Loucy (cell line): ENCODE data around the gene MYO5B.

Source experiments
- H2AFZ ChIP-seq: fragments of 200-600 bp; sonication (generic); 2 replicates; pipeline ENCODE4 v1.6.0; 2016; ENCODE audit warnings: antibody characterized with exemption, mild to moderate bottlenecking, low read length, moderate library complexity
- H3F3A ChIP-seq: fragments of 200-600 bp; 2 replicates; pipeline ENCODE4 v1.6.0; 2016; ENCODE audit warnings: antibody characterized with exemption, low read depth, mild to moderate bottlenecking
- H3K27me3 ChIP-seq: fragments of 200-600 bp; sonication (generic); 2 replicates; pipeline ENCODE4 v1.6.1; 2014; ENCODE audit warnings: low read length, mild to moderate bottlenecking; ENCODE audit not compliant: insufficient read depth, poor library complexity, severe bottlenecking
- H3K36me3 ChIP-seq: fragments of 200-600 bp; sonication (generic); 2 replicates; pipeline ENCODE4 v1.6.1; 2016; ENCODE audit warnings: low read length; ENCODE audit not compliant: insufficient read depth
- H3K4me1 ChIP-seq: fragments of 200-600 bp; sonication (generic); 2 replicates; pipeline ENCODE4 v1.5.1; 2014; ENCODE audit warnings: low read length, mild to moderate bottlenecking; ENCODE audit not compliant: insufficient read depth, poor library complexity, severe bottlenecking
- H3K4me2 ChIP-seq: fragments of 200-600 bp; sonication (generic); 2 replicates; pipeline ENCODE4 v1.6.0; 2014; ENCODE audit warnings: antibody characterized with exemption, low read length, low read depth, mild to moderate bottlenecking; ENCODE audit not compliant: poor library complexity, severe bottlenecking
- H3K4me3 ChIP-seq: fragments of 200-600 bp; sonication (generic); 2 replicates; pipeline ENCODE4 v1.5.1; 2014; ENCODE audit warnings: low read length, mild to moderate bottlenecking, mixed read lengths; ENCODE audit not compliant: poor library complexity, severe bottlenecking
- H3K79me2 ChIP-seq: fragments of 200-600 bp; sonication (generic); 2 replicates; pipeline ENCODE4 v1.6.1; 2014; ENCODE audit warnings: low read length; ENCODE audit not compliant: insufficient read depth
- H3K9ac ChIP-seq: fragments of 200-600 bp; sonication (generic); 2 replicates; pipeline ENCODE4 v1.6.0; 2014; ENCODE audit warnings: mild to moderate bottlenecking, low read depth, low read length, moderate library complexity; ENCODE audit not compliant: poor library complexity, severe bottlenecking
- H3K9me2 ChIP-seq: fragments of 200-600 bp; sonication (generic); replicated peaks from 2 replicates; pipeline ENCODE4 v1.6.1; 2016; ENCODE audit warnings: low read depth, low read length, mixed read lengths
- H3K9me3 ChIP-seq: fragments of 200-600 bp; sonication (generic); 2 replicates; pipeline ENCODE4 v1.6.1; 2014; ENCODE audit warnings: mild to moderate bottlenecking, antibody characterized with exemption, low read length, low read depth; ENCODE audit not compliant: insufficient read depth
- H4K20me1 ChIP-seq: fragments of 200-600 bp; sonication (generic); 2 replicates; pipeline ENCODE4 v1.6.0; 2014; ENCODE audit warnings: antibody characterized with exemption, low read length, mild to moderate bottlenecking; ENCODE audit not compliant: insufficient read depth, poor library complexity, severe bottlenecking
- EZH2phosphoT487 ChIP-seq: fragments of 200-600 bp; IDR thresholded peaks from 2 replicates; pipeline ENCODE4 v1.6.1; 2018; ENCODE audit warnings: antibody characterized with exemption, mild to moderate bottlenecking, moderate library complexity, borderline replicate concordance
- TF ChIP-seq, protein P1 (sequence below): fragments of 200-600 bp; sonication (generic); conservative IDR thresholded peaks from 2 replicates; pipeline ENCODE4 v1.5.1; 2014; ENCODE audit warnings: mild to moderate bottlenecking, antibody characterized with exemption, low read length

Gene MYO5B

GRCh38 chr18:50171406-50171805 lies 23.5 kb downstream of the MYO5B start:
- no peaks in the 10 kb centered on the region for H4K20me1 ChIP-seq

GRCh38 chr18:50170004-50170403 lies 24.9 kb downstream of the MYO5B start:
- Histone ChIP-seq H3K9me3 (no peaks in the 10 kb centered on the region), H3K9ac (no peak overlapping the region), H3K4me1 (no peaks in the 10 kb centered on the region), H4K20me1 (no peaks in the 10 kb centered on the region), H3K4me3 (no peak overlapping the region), H3K36me3 (no peaks in the 10 kb centered on the region), H3K79me2 (no peaks in the 10 kb centered on the region), H3K9me2 (no peaks in the 10 kb centered on the region), H3F3A (no peaks in the 10 kb centered on the region), H3K4me2 (no peak overlapping the region), H2AFZ (no peak overlapping the region), H3K27me3 (no peaks in the 10 kb centered on the region)
- TF ChIP-seq, protein P1, sequence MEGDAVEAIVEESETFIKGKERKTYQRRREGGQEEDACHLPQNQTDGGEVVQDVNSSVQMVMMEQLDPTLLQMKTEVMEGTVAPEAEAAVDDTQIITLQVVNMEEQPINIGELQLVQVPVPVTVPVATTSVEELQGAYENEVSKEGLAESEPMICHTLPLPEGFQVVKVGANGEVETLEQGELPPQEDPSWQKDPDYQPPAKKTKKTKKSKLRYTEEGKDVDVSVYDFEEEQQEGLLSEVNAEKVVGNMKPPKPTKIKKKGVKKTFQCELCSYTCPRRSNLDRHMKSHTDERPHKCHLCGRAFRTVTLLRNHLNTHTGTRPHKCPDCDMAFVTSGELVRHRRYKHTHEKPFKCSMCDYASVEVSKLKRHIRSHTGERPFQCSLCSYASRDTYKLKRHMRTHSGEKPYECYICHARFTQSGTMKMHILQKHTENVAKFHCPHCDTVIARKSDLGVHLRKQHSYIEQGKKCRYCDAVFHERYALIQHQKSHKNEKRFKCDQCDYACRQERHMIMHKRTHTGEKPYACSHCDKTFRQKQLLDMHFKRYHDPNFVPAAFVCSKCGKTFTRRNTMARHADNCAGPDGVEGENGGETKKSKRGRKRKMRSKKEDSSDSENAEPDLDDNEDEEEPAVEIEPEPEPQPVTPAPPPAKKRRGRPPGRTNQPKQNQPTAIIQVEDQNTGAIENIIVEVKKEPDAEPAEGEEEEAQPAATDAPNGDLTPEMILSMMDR: no peak
- TF ChIP-seq EZH2phosphoT487: no peak

More at GRCh38 chr18:50171406-50171805, 23.5 kb downstream of the MYO5B start:
- H3K36me3 ChIP-seq: no peaks in the 10 kb centered on the region
- no peaks in the 10 kb centered on the region for H3K4me1 ChIP-seq
- H3K79me2 ChIP-seq: no peaks in the 10 kb centered on the region
- no peak overlapping the region for H2AFZ ChIP-seq
- H3K4me2 ChIP-seq: no peak overlapping the region
- TF ChIP-seq EZH2phosphoT487: no peak
- TF ChIP-seq, protein P1: no peak
- no peaks in the 10 kb centered on the region for H3K9me3 ChIP-seq
- no peaks in the 10 kb centered on the region for H3K9me2 ChIP-seq
- H3K27me3 ChIP-seq: no peaks in the 10 kb centered on the region
- H3K9ac ChIP-seq: no peak overlapping the region
- no peak overlapping the region for H3K4me3 ChIP-seq
- no peaks in the 10 kb centered on the region for H3F3A ChIP-seq

DNA sequence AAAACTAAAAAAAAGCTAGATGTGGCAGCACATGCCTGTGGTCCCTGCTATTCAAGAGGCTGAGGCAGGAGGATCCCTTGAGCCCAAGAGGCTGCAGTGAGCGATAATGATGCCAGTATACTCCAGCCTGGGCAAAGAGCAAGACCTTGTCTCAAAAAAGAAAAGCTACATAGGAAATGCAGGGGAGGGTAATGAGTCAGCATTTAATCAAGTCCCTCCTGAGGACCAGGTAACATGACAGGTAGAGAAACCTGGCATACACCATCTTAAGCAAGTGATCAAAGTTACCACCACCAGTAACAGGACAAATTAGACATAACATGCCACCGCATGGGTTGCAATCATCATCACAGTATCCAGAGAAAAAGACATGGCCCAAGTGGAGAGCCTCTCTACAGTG lies 25.8 kb downstream of the MYO5B start:
- Histone ChIP-seq H3K4me1 (no peaks in the 10 kb centered on the region), H3K9ac (no peak overlapping the region), H3K4me3 (no peak overlapping the region), H3K27me3 (no peaks in the 10 kb centered on the region), H3K4me2 (no peak overlapping the region), H3F3A (no peaks in the 10 kb centered on the region), H4K20me1 (no peaks in the 10 kb centered on the region), H2AFZ (no peak overlapping the region), H3K9me3 (no peaks in the 10 kb centered on the region), H3K79me2 (no peaks in the 10 kb centered on the region), H3K9me2 (no peaks in the 10 kb centered on the region), H3K36me3 (no peaks in the 10 kb centered on the region)
- no peak for TF ChIP-seq EZH2phosphoT487
- TF ChIP-seq, protein P1: no peak
